Measurements from ENCODE around the gene OSBPL9. TPM values are rescaled to one million over a fixed set of nuclear protein-coding genes. Genes with fewer than 3 reads are reported as not detected.

The OSBPL9 gene, protein sequence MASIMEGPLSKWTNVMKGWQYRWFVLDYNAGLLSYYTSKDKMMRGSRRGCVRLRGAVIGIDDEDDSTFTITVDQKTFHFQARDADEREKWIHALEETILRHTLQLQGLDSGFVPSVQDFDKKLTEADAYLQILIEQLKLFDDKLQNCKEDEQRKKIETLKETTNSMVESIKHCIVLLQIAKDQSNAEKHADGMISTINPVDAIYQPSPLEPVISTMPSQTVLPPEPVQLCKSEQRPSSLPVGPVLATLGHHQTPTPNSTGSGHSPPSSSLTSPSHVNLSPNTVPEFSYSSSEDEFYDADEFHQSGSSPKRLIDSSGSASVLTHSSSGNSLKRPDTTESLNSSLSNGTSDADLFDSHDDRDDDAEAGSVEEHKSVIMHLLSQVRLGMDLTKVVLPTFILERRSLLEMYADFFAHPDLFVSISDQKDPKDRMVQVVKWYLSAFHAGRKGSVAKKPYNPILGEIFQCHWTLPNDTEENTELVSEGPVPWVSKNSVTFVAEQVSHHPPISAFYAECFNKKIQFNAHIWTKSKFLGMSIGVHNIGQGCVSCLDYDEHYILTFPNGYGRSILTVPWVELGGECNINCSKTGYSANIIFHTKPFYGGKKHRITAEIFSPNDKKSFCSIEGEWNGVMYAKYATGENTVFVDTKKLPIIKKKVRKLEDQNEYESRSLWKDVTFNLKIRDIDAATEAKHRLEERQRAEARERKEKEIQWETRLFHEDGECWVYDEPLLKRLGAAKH
- 66.5 and 69.6 TPM in 2 replicates for polyA plus RNA-seq (2011; rRNA removed)
- 98.8 and 115 TPM in 2 replicates for polyA minus RNA-seq (2011; rRNA and poly(A)+ RNA removed)

GRCh38 chr1:51616903-51617708, at the start of gene OSBPL9:
Gene OSBPL9 (plus strand): TSS chr1:51617092. CDS start chr1:51617111, 19 bp downstream.
- peak; percentile 79 for DNase-seq (ENCODE audit: low read depth, low spot score)
- Histone ChIP-seq H3K27ac (ENCODE audit: low read depth, low read length) (peak within 1 kb of the TSS; percentile 79), H3K27me3 (ENCODE audit: control insufficient read depth, insufficient read depth, low read length) (no peaks in the 10 kb centered on the region), H3K9me3 (ENCODE audit: control insufficient read depth, insufficient read depth, low read length) (no peaks in the 10 kb centered on the region; the same call in 1 of the 2 replicates), H3K4me3 (ENCODE audit: low read depth, low read length) (peak within 1 kb of the TSS; percentile 97)
- ChIA-PET POLR2A (interaction anchor here (1.1 kb wide), 1 partner anchor 73 kb away, joined by 3 read pairs; no protein-coding TSS in a partner anchor), CTCF (interaction anchor here (0.9 to 2.3 kb wide), 3 partner anchors 11 to 152 kb away, joined by 3 to 21 read pairs (median 4); no protein-coding TSS in a partner anchor)
- TF ChIP-seq, protein P1, sequence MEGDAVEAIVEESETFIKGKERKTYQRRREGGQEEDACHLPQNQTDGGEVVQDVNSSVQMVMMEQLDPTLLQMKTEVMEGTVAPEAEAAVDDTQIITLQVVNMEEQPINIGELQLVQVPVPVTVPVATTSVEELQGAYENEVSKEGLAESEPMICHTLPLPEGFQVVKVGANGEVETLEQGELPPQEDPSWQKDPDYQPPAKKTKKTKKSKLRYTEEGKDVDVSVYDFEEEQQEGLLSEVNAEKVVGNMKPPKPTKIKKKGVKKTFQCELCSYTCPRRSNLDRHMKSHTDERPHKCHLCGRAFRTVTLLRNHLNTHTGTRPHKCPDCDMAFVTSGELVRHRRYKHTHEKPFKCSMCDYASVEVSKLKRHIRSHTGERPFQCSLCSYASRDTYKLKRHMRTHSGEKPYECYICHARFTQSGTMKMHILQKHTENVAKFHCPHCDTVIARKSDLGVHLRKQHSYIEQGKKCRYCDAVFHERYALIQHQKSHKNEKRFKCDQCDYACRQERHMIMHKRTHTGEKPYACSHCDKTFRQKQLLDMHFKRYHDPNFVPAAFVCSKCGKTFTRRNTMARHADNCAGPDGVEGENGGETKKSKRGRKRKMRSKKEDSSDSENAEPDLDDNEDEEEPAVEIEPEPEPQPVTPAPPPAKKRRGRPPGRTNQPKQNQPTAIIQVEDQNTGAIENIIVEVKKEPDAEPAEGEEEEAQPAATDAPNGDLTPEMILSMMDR (IDR thresholded peaks at IDR 0.05; ENCODE audit: low read depth, low read length), result no peak

- Histone ChIP-seq H3K9me3 (ENCODE audit: control insufficient read depth, insufficient read depth, low read length) (no peaks in the 10 kb centered on the region), H3K27me3 (ENCODE audit: control insufficient read depth, insufficient read depth, low read length) (no peaks in the 10 kb centered on the region), H3K27ac (ENCODE audit: low read depth, low read length) (no peak overlapping the region), H3K4me3 (ENCODE audit: low read depth, low read length) (no peak overlapping the region)
- ChIA-PET CTCF (interaction anchor here (0.7 to 1.4 kb wide), 2 partner anchors 202 kb away, joined by 3 read pairs; no protein-coding TSS in a partner anchor), POLR2A (no interaction called here)
- TF ChIP-seq, protein P1 (IDR thresholded peaks at IDR 0.05; ENCODE audit: low read depth, low read length), result no peak
- peak; percentile 30 for DNase-seq (ENCODE audit: low read depth, low spot score)
Measured at GRCh38 chr1:51567653-51568052, 49.2 kb upstream of the OSBPL9 start.

DNA sequence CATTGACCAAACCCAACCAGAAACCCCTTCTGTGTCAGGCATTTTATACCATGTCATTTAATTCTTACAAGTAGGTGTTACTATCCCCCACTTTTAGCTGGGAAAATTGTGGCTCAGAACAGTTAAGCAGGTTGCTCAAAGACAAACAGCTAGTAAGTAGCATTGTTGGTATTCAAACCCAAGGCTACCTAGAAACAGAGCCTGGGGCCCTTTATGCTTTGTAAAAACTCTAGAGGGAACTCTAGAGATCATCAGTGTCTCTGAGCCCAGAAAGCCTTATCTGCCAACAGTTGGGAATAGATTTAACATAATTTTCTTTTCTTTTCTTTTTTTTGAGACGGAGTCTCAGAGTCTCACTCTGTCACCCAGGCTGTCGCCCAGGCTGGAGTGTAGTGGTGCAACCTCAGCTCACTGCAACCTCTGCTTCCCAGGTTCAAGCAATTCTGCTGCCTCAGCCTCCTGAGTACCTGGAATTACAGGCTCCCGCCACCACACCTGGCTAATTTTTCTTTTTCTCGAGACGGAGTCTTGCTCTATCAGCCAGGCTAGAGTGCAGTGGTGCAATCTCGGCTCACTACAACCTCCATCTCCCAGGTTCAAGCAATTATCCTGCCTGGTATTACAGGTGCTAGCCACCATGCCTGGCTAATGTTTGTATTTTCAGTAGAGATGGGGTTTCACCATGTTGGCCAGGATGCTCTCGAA, 48.5 kb upstream of the OSBPL9 start:
- Histone ChIP-seq H3K27ac (ENCODE audit: low read depth, low read length) (no peak overlapping the region), H3K27me3 (ENCODE audit: control insufficient read depth, insufficient read depth, low read length) (no peaks in the 10 kb centered on the region), H3K9me3 (ENCODE audit: control insufficient read depth, insufficient read depth, low read length) (no peaks in the 10 kb centered on the region), H3K4me3 (ENCODE audit: low read depth, low read length) (no peak overlapping the region)
- TF ChIP-seq, protein P1 (IDR thresholded peaks at IDR 0.05; ENCODE audit: low read depth, low read length), result no peak
- DNase-seq (ENCODE audit: low read depth, low spot score), result no peak
- ChIA-PET POLR2A (no interaction called here), CTCF (interaction anchor here (0.7 to 1.4 kb wide), 2 partner anchors 201 to 202 kb away, joined by 3 read pairs; no protein-coding TSS in a partner anchor)

DNA sequence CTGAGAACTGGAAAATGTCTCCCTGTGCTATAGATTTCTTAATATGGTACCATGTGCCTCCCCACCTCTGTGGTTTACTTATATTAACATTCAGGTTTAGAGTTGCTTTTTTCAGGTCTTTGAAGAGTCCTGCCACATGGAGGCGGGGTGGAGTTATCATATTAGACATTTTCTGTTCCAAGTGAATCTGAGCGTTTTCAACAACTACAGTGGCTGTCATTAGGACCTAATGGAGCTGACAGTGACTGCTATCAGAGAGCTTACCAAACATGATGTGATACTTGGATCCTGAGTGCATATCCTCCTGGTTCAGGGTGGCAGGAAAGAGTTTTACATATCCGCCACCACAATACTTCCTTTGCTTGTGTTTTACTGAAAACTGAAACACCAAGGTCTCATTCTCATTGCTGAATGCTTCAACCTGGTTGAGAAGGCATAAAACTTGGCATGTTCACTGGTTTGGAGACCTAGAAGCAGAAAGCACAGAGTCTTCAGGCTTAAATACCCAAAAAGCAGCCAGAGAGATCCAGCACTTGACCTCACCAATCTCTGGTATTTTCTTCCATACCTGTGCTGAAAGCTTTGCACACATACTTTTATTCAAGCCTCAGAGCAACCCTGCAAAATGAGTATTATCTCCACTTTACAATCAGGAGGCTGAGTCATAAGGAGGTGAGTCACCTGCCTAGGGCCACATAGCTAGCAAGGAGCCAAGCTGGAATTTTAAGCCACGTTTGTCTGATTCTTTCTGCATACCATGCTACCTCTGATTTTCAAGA, 47.4 kb upstream of the OSBPL9 start:
- ChIA-PET CTCF (interaction anchor here (0.7 to 1.6 kb wide), 3 partner anchors 15 to 199 kb away, joined by 3 to 15 read pairs (median 8); no protein-coding TSS in a partner anchor), POLR2A (interaction anchor here (0.6 kb wide), 1 partner anchor 105 kb away, joined by 3 read pairs; no protein-coding TSS in a partner anchor)
- H3K27ac ChIP-seq (ENCODE audit: low read depth, low read length), result no peak overlapping the region
- TF ChIP-seq, protein P1 (IDR thresholded peaks at IDR 0.05; ENCODE audit: low read depth, low read length), result peak; percentile 31
- no peak overlapping the region for H3K4me3 ChIP-seq (ENCODE audit: low read depth, low read length)
- no peaks in the 10 kb centered on the region for H3K9me3 ChIP-seq (ENCODE audit: control insufficient read depth, insufficient read depth, low read length)
- DNase-seq (ENCODE audit: low read depth, low spot score), result peak; percentile 30
- no peaks in the 10 kb centered on the region for H3K27me3 ChIP-seq (ENCODE audit: control insufficient read depth, insufficient read depth, low read length)
